ENCODE measurements around the gene NRDC.

DNA sequence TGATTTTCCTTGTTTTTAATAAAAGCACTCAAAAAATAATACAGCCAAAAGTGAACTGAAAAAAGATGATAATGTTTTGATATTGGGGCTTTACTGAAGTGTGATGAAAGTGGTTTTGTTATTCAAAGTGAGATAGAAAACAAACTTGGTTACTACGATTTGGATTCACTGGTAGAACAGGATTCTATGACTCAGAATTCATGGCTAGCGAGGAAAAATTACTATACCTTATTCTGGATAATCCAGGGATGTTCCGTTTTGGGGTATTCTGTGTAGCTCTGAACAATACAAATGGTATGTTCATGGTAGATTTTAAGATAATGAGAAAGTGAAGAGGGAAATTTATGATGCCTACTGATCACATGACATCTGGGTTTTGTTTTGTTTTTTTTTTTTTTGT is 117.7 kb downstream of the NRDC start:
- TF ChIP-seq CTCF (IDR thresholded peaks at IDR 0.05) (no peak), POLR2A (IDR thresholded peaks at IDR 0.05) (no peak)
